Subcutaneous abdominal adipose tissue (tissue), 5 donors: ENCODE data around the gene SSBP3.

Source experiments
- H3K27ac ChIP-seq: one replicate; pipeline ENCODE4 v1.7.0; 2013; ENCODE audit warnings: low read depth, mild to moderate bottlenecking, inconsistent platforms, low read length, moderate library complexity
- H3K27me3 ChIP-seq, 5 donors: one replicate each; pipeline ENCODE4 v1.7.0; 2013; ENCODE audit warnings: low read length in 5 of 5, inconsistent platforms in 1 of 5; ENCODE audit not compliant: control insufficient read depth in 5 of 5, insufficient read depth in 4 of 5
- H3K36me3 ChIP-seq, 5 donors: one replicate each; pipeline ENCODE4 v1.7.0; 2013; ENCODE audit warnings: low read length in 5 of 5; ENCODE audit not compliant: control insufficient read depth in 5 of 5, insufficient read depth in 5 of 5
- H3K4me1 ChIP-seq, 5 donors: one replicate each; pipeline ENCODE4 v1.7.0; 2013; ENCODE audit warnings: low read length in 5 of 5, mild to moderate bottlenecking in 3 of 5, moderate library complexity in 1 of 5; ENCODE audit not compliant: control insufficient read depth in 5 of 5, insufficient read depth in 5 of 5
- H3K4me3 ChIP-seq, 5 donors: one replicate each; pipeline ENCODE4 v1.7.0; 2013; ENCODE audit warnings: low read length in 5 of 5, low read depth in 1 of 5
- H3K9ac ChIP-seq, 5 donors: one replicate each; pipeline ENCODE4 v1.7.0; 2013; ENCODE audit warnings: low read length in 5 of 5, mild to moderate bottlenecking in 4 of 5, moderate library complexity in 3 of 5
- H3K9me3 ChIP-seq, 5 donors: one replicate each; pipeline ENCODE4 v1.7.0; 2013; ENCODE audit warnings: low read length in 5 of 5; ENCODE audit not compliant: control insufficient read depth in 5 of 5
- donor health status: healthy.
- donor health status: healthy.
- donor health status: healthy.
- donor health status: healthy.
- donor health status: healthy.

SSBP3 gene

GRCh38 chr1:54252371-54252936 lies 153.7 kb downstream of the SSBP3 start:
- H3K9me3 ChIP-seq, result no peaks in the 10 kb centered on the region
- H3K36me3 ChIP-seq, result peaks cover 0 to 36% (median 15%) of the 10 kb centered on the region in 5 donors
- H3K4me3 ChIP-seq, result no peak overlapping the region
- H3K4me1 ChIP-seq, result peaks cover 3 to 24% (median 19%) of the 10 kb centered on the region in 5 donors
- no peak overlapping the region for H3K27ac ChIP-seq
- no peak overlapping the region for H3K9ac ChIP-seq
- H3K27me3 ChIP-seq, result no peaks in the 10 kb centered on the region

GRCh38 chr1:54250670-54251069 lies 155.5 kb downstream of the SSBP3 start:
- H3K27ac ChIP-seq, result no peak overlapping the region
- H3K9me3 ChIP-seq, result no peaks in the 10 kb centered on the region
- peaks cover 4 to 25% (median 21%) of the 10 kb centered on the region in 5 donors for H3K4me1 ChIP-seq
- H3K9ac ChIP-seq, result no peak overlapping the region
- H3K36me3 ChIP-seq, result peaks cover 0 to 44% (median 30%) of the 10 kb centered on the region in 5 donors
- no peaks in the 10 kb centered on the region for H3K27me3 ChIP-seq
- no peak overlapping the region for H3K4me3 ChIP-seq

- no peaks in the 10 kb centered on the region for H3K27me3 ChIP-seq
- H3K4me3 ChIP-seq, result peak overlapping the region in 1 of 5 donors; percentile 32
- H3K9me3 ChIP-seq, result no peaks in the 10 kb centered on the region
- peak overlapping the region; percentile 57 for H3K27ac ChIP-seq
- peaks cover 5 to 29% (median 23%) of the 10 kb centered on the region in 5 donors for H3K4me1 ChIP-seq
- H3K36me3 ChIP-seq, result peaks cover 0 to 51% (median 32%) of the 10 kb centered on the region in 5 donors
- no peak overlapping the region for H3K9ac ChIP-seq
Observed at GRCh38 chr1:54249819-54250435, 156.3 kb downstream of the SSBP3 start.

- Histone ChIP-seq H3K9me3 (no peaks in the 10 kb centered on the region), H3K36me3 (peaks cover 0 to 58% (median 32%) of the 10 kb centered on the region in 5 donors), H3K4me1 (peaks cover 2 to 23% (median 21%) of the 10 kb centered on the region in 5 donors), H3K27me3 (no peaks in the 10 kb centered on the region), H3K9ac (no peak overlapping the region), H3K27ac (no peak overlapping the region), H3K4me3 (no peak overlapping the region)
Observed at GRCh38 chr1:54248966-54249365, 157.2 kb downstream of the SSBP3 start.

GRCh38 chr1:54247863-54248515 lies 158.2 kb downstream of the SSBP3 start:
- H3K27me3 ChIP-seq, result no peaks in the 10 kb centered on the region
- peaks cover 0 to 65% (median 41%) of the 10 kb centered on the region in 5 donors for H3K36me3 ChIP-seq
- peaks cover 2 to 14% (median 12%) of the 10 kb centered on the region in 5 donors for H3K4me1 ChIP-seq
- no peak overlapping the region for H3K27ac ChIP-seq
- no peak overlapping the region for H3K9ac ChIP-seq
- no peaks in the 10 kb centered on the region for H3K9me3 ChIP-seq
- H3K4me3 ChIP-seq, result no peak overlapping the region

GRCh38 chr1:54246116-54246721 lies 160.0 kb downstream of the SSBP3 start:
- no peaks in the 10 kb centered on the region for H3K27me3 ChIP-seq
- peaks cover 2 to 14% (median 12%) of the 10 kb centered on the region in 5 donors for H3K4me1 ChIP-seq
- peaks cover 0 to 69% (median 56%) of the 10 kb centered on the region in 5 donors for H3K36me3 ChIP-seq
- H3K4me3 ChIP-seq, result no peak overlapping the region
- no peak overlapping the region for H3K27ac ChIP-seq
- H3K9me3 ChIP-seq, result no peaks in the 10 kb centered on the region
- no peak overlapping the region for H3K9ac ChIP-seq

DNA sequence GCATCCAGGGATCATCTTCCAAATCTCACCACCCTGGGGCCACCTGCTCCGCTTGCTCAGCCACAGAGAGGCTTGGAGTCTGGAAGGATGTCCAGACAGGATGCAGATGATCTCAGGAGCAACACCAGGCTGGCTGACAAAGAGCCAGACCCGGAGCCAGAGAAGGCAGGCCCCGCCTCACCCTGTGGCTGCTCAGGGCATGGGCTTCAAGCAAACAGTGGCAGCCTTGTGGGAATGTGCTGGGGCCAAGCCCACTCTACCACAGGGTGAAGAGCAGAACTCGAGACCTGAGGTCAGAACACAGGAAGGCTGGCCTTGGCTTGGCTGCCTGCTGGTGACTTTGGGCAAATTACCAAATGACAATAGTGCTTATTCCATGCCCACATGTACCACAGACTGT lies 160.7 kb downstream of the SSBP3 start:
- Histone ChIP-seq H3K27me3 (no peaks in the 10 kb centered on the region), H3K36me3 (peaks cover 0 to 69% (median 58%) of the 10 kb centered on the region in 5 donors), H3K4me3 (no peak overlapping the region), H3K27ac (no peak overlapping the region), H3K9me3 (no peaks in the 10 kb centered on the region), H3K9ac (no peak overlapping the region), H3K4me1 (peaks cover 2 to 12% (median 10%) of the 10 kb centered on the region in 5 donors)

DNA sequence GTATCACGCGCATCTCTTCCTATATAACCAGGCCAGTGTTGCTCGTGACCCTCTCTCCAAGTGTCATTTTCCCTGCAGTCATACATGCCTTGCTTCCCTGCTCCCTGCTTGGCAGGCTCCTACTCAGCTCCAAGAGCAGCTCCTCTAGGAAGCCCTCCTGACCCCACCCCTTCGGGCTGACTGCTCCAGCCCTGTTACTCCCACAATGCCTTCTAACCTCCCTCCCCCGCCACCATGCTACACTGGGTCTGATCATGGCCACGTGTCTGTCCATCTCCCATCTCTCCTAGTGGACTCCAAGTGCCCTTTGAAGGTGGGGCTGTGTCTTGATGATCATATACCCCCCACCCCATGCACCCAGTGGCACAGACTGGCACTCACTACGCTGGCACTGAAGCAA lies 161.5 kb downstream of the SSBP3 start:
- H3K9me3 ChIP-seq, result no peaks in the 10 kb centered on the region
- no peak overlapping the region for H3K9ac ChIP-seq
- no peaks in the 10 kb centered on the region for H3K27me3 ChIP-seq
- H3K4me3 ChIP-seq, result no peak overlapping the region
- H3K27ac ChIP-seq, result no peak overlapping the region
- H3K36me3 ChIP-seq, result peaks cover 0 to 72% (median 61%) of the 10 kb centered on the region in 5 donors
- peaks cover 0 to 5% (median 3%) of the 10 kb centered on the region in 5 donors for H3K4me1 ChIP-seq

DNA sequence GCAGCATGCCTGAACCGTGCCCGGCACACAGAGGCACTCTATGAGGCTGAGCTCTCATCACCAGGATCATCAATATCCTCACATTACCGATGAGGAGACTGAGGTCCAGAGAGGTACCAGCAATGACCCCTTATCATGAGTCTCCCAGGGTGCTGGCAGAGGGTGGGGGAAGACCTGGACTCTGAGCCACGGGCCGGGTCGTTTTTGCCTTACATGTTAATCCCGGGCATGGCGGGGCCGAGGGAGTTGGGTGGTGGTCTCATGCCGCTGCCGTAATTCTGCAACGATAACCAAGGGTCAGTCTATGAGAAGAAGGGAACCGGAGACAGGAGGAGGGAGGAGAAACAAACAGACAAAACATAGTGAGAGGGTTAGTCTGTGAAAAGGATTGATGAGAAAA lies 163.2 kb downstream of the SSBP3 start:
- Histone ChIP-seq H3K27ac (no peak overlapping the region), H3K27me3 (no peaks in the 10 kb centered on the region), H3K36me3 (peaks cover 0 to 77% (median 66%) of the 10 kb centered on the region in 5 donors), H3K9me3 (no peaks in the 10 kb centered on the region), H3K4me1 (peaks cover 0 to 5% (median 3%) of the 10 kb centered on the region in 5 donors), H3K4me3 (no peak overlapping the region), H3K9ac (no peak overlapping the region)

DNA sequence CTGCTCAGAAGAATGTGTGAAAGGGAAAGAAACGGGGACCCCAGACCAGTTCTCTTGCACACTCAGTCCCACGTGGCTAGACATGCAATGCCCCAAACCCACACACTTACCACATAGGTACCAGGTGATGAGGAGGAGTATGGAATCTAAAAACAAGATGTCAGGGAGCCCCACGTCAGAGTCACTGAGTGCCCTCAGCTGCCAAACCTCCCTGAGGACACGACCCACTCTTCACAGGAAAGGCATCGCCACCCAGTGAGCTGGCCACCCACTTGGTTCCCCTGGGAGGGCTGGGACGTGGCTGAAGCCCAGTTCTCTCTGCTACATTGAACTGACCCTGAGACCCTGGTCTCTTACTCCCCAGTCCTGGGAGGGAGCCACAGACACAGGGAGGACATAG lies 164.8 kb downstream of the SSBP3 start:
- Histone ChIP-seq H3K9me3 (no peaks in the 10 kb centered on the region), H3K9ac (no peak overlapping the region), H3K27ac (no peak overlapping the region), H3K4me3 (no peak overlapping the region), H3K4me1 (peaks cover 0 to 5% (median 3%) of the 10 kb centered on the region in 5 donors), H3K27me3 (no peaks in the 10 kb centered on the region), H3K36me3 (peaks cover 10 to 83% (median 69%) of the 10 kb centered on the region in 5 donors)
